Neutrophil (primary cell): ENCODE results near the gene GPC5.

ENCODE experiments used
- H3K27ac ChIP-seq: fragments of 200-600 bp; sonication (generic); 2 replicates; pipeline ENCODE4 v1.5.1; 2016; ENCODE audit warnings: mild to moderate bottlenecking, moderate library complexity
- H3K27me3 ChIP-seq: fragments of 200-600 bp; sonication (generic); 2 replicates; pipeline ENCODE4 v1.6.0; 2016; ENCODE audit warnings: mild to moderate bottlenecking
- H3K36me3 ChIP-seq: fragments of 200-600 bp; sonication (generic); 2 replicates; pipeline ENCODE4 v1.5.1; 2017
- H3K4me1 ChIP-seq, 2 experiments: fragments of 200-600 bp in 1 of 2; sonication (generic) in 1 of 2; 1 replicate in 1 of 2; 2 replicates in 1 of 2; pipeline versions ENCODE4 v1.5.1 to v1.6.1; 2013 to 2016; ENCODE audit warnings: low read depth in 1 of 2, low read length in 1 of 2, mild to moderate bottlenecking in 1 of 2, moderate library complexity in 1 of 2; ENCODE audit not compliant: control insufficient read depth in 1 of 2, insufficient read depth in 1 of 2
- H3K4me3 ChIP-seq, 2 experiments: fragments of 200-600 bp in 1 of 2; sonication (generic) in 1 of 2; 1 replicate in 1 of 2; 2 replicates in 1 of 2; pipeline ENCODE4 v1.5.1; 2013 to 2016; ENCODE audit warnings: low read depth in 1 of 2, low read length in 1 of 2, mild to moderate bottlenecking in 1 of 2, moderate library complexity in 1 of 2
- H3K9me3 ChIP-seq: fragments of 200-600 bp; sonication (generic); 2 replicates; pipeline ENCODE4 v1.5.1; 2016
- CTCF ChIP-seq: fragments of 200-600 bp; sonication (generic); IDR thresholded peaks from 2 replicates; pipeline ENCODE4 v1.5.1; 2016; ENCODE audit warnings: antibody characterized with exemption

Gene GPC5

GRCh38 chr13:91644806-91645205 lies 246.4 kb downstream of the GPC5 start:
- Histone ChIP-seq H3K36me3 (no peaks in the 10 kb centered on the region), H3K9me3 (no peaks in the 10 kb centered on the region), H3K4me1 (no peaks in the 10 kb centered on the region), H3K27ac (no peak overlapping the region), H3K4me3 (no peak overlapping the region), H3K27me3 (no peaks in the 10 kb centered on the region)
- no peak for TF ChIP-seq CTCF

GRCh38 chr13:91647361-91647990 lies 249.1 kb downstream of the GPC5 start:
- Histone ChIP-seq H3K27me3 (no peaks in the 10 kb centered on the region), H3K27ac (no peak overlapping the region), H3K4me3 (no peak overlapping the region), H3K9me3 (no peaks in the 10 kb centered on the region), H3K36me3 (no peaks in the 10 kb centered on the region), H3K4me1 (no peaks in the 10 kb centered on the region)
- TF ChIP-seq CTCF: no peak

- Histone ChIP-seq H3K36me3 (no peaks in the 10 kb centered on the region), H3K4me3 (no peak overlapping the region), H3K27ac (no peak overlapping the region), H3K4me1 (no peaks in the 10 kb centered on the region), H3K9me3 (no peaks in the 10 kb centered on the region), H3K27me3 (no peaks in the 10 kb centered on the region)
- no peak for TF ChIP-seq CTCF
Measured at GRCh38 chr13:91648012-91648411, 249.6 kb downstream of the GPC5 start.

GRCh38 chr13:91649456-91649855 lies 251.0 kb downstream of the GPC5 start:
- H3K27me3 ChIP-seq: no peaks in the 10 kb centered on the region
- no peak for TF ChIP-seq CTCF
- no peaks in the 10 kb centered on the region for H3K9me3 ChIP-seq
- no peak overlapping the region for H3K4me3 ChIP-seq
- H3K4me1 ChIP-seq: no peaks in the 10 kb centered on the region
- no peak overlapping the region for H3K27ac ChIP-seq
- no peaks in the 10 kb centered on the region for H3K36me3 ChIP-seq

- Histone ChIP-seq H3K27ac (no peak overlapping the region), H3K4me1 (no peaks in the 10 kb centered on the region), H3K9me3 (no peaks in the 10 kb centered on the region), H3K4me3 (no peak overlapping the region), H3K36me3 (no peaks in the 10 kb centered on the region), H3K27me3 (no peaks in the 10 kb centered on the region)
- TF ChIP-seq CTCF: no peak
Measured at GRCh38 chr13:91652404-91653301, 254.2 kb downstream of the GPC5 start.
